Activated B cell treated with CpG ODN at 0.5 μM for 24 hours (primary cell): ENCODE results near the gene GGA1. TPM values are rescaled to one million over a fixed set of nuclear protein-coding genes. Genes with fewer than 3 reads are reported as not detected.
"Not testable (repeated sequence)": the region's sequence is repeated elsewhere in the genome, so short reads cannot be mapped to it uniquely, and the experiment has no call there.

Experiments
- ATAC-seq: fragments of 200-7000 bp; cut with Tn5 transposase; one replicate; pipeline ENCODE4 v1.10.0; 2021; ENCODE audit warnings: low read depth, mild to moderate bottlenecking, moderate library complexity
- CTCF ChIA-PET: fragments of 350-600 bp; sonication (Branson Sonifier 250); formaldehyde crosslinking; loops from one replicate; lab custom pipeline; 2021; ENCODE audit warnings: antibody characterized with exemption; lab: Charles Lee
- POLR2A ChIA-PET: fragments of 350-600 bp; sonication (Branson Sonifier 250); formaldehyde crosslinking; loops from one replicate; lab custom pipeline; 2021; ENCODE audit warnings: antibody characterized with exemption; lab: Charles Lee
- DNase-seq: peaks from one replicate; pipeline ENCODE4 v3.0.0; 2022
- H3K27ac Mint-ChIP-seq: one replicate; pipeline ENCODE4 v1.8.0; 2020; ENCODE audit warnings: mixed read lengths
- H3K27me3 Mint-ChIP-seq: one replicate; pipeline ENCODE4 v1.8.0; 2021; ENCODE audit warnings: mixed read lengths
- H3K36me3 Mint-ChIP-seq: one replicate; pipeline ENCODE4 v1.8.0; 2021; ENCODE audit warnings: low read depth, mixed read lengths
- H3K4me1 Mint-ChIP-seq: one replicate; pipeline ENCODE4 v1.8.0; 2021; ENCODE audit warnings: mixed read lengths
- H3K4me3 Mint-ChIP-seq: one replicate; pipeline ENCODE4 v1.8.0; 2020; ENCODE audit warnings: mild to moderate bottlenecking, mixed read lengths
- H3K9me3 Mint-ChIP-seq: one replicate; pipeline ENCODE4 v1.8.0; 2020; ENCODE audit warnings: mixed read lengths
- CTCF ChIP-seq: fragments of 200-600 bp; IDR thresholded peaks from one replicate; pipeline ENCODE4 v1.8.0; 2022; ENCODE audit warnings: antibody characterized with exemption, mild to moderate bottlenecking
- intact Hi-C: fragments of 100-400 bp; cut with micrococcal nuclease; formaldehyde crosslinking; loops from one replicate; pipeline ENCODE4 v1.15.1; 2024
- total RNA-seq: library from RNA; stranded (reverse); gene quantifications from 2 replicates; pipeline ENCODE4 v1.2.3, GENCODE V29; 2022

GGA1 gene
- total RNA-seq, 1 donor from 2014 or later, result 126 TPM

- no peak for TF ChIP-seq CTCF
- H3K9me3 Mint-ChIP-seq, result no peaks in the 10 kb centered on the region
- peaks cover 46% of the 10 kb centered on the region for H3K36me3 Mint-ChIP-seq
- intact Hi-C loops, result no loop called here
- ATAC-seq (no peak), DNase-seq (no peak)
- no peaks in the 10 kb centered on the region for H3K27me3 Mint-ChIP-seq
- H3K27ac Mint-ChIP-seq, result no peak overlapping the region
- no peak overlapping the region for H3K4me3 Mint-ChIP-seq
- ChIA-PET POLR2A (interaction anchor here (0.5 to 1.1 kb wide), 6 partner anchors 11 to 102 kb away, joined by 3 to 5 read pairs (median 4); partner anchors contain the start of gene GGA1), CTCF (no interaction called here)
- peaks cover 16% of the 10 kb centered on the region for H3K4me1 Mint-ChIP-seq
Measured at GRCh38 chr22:37654563-37655251, 46.1 kb downstream of the GGA1 start.

- Mint-ChIP-seq H3K4me1 (peaks cover 21% of the 10 kb centered on the region), H3K4me3 (no peak overlapping the region), H3K27me3 (no peaks in the 10 kb centered on the region), H3K9me3 (no peaks in the 10 kb centered on the region), H3K36me3 (peaks cover 41% of the 10 kb centered on the region), H3K27ac (no peak overlapping the region)
- no peak for ATAC-seq
- TF ChIP-seq CTCF, result no peak
- intact Hi-C loops, result no loop called here
- DNase-seq, result no peak
- ChIA-PET CTCF (interaction anchor here (4.9 kb wide), 1 partner anchor 12 kb away, joined by 58 read pairs; no protein-coding TSS in a partner anchor), POLR2A (interaction anchor here (0.7 to 1.0 kb wide), 3 partner anchors 12 to 47 kb away, joined by 3 to 5 read pairs (median 5); partner anchors contain the start of gene GGA1)
Measured at GRCh38 chr22:37655252-37655563, 46.6 kb downstream of the GGA1 start.

DNA sequence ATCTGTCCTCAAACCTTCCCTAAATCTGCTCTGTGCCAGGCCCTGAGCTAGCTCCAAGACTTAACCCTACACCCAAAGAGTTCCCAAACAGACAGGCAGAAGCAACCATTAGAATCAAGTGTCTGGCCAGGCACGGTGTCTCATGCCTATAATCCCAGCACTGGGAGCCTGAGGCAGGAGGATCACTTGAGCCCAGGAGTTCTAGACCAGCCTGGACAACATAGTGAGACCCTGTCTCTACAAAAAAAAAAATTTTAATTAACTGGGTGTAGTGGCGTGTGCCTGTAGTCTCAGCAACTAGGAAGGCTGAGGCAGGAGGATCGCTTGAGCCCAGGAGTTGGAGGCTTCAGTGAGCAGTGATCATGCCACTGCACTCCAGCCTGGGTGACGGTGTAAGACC is 47.9 kb downstream of the GGA1 start:
- H3K9me3 Mint-ChIP-seq, intact Hi-C loops, H3K4me3 Mint-ChIP-seq, ATAC-seq, DNase-seq, H3K27me3 Mint-ChIP-seq: not testable (repeated sequence)
- ChIA-PET CTCF (interaction anchor here (4.9 kb wide), 1 partner anchor 14 kb away, joined by 58 read pairs; no protein-coding TSS in a partner anchor), POLR2A (interaction anchor here (0.6 to 5.7 kb wide), 9 partner anchors 8 to 413 kb away, joined by 3 to 65 read pairs (median 7); partner anchors contain the start of genes GGA1 and NOL12)
- Mint-ChIP-seq H3K4me1 (peaks cover 35% of the 10 kb centered on the region), H3K27ac (peak overlapping the region; percentile 41), H3K36me3 (peaks cover 31% of the 10 kb centered on the region)

DNA sequence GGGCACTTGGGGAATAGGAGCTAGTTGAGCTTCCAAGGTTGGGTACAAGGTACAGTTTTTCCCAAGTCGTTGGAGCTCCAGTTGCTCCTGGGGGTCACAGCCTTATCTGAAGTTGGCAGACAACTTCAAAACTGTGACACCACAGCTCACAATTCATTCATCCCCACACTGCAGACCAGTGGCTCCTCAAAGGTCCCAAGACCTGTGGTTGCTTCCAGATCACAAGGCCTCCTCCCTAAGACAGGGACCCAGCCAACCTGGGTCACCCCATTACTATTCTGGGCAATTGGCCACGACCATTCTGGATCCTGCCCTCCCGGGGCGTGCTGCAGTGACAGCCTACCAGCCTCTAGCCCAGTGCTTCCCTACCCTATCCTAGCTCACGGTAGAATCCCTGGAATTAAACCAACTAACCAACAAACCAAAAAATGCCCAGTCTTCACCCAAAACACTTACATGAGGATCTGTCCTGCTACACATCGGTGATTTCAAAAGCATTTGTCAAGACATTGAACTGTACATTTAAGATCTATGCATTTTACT is 49.0 kb downstream of the GGA1 start:
- intact Hi-C loops, result loop anchor here (1.0 kb wide), 5 partner anchors 14 to 49 kb away; partner anchors contain the start of genes GGA1 and NOL12
- ATAC-seq (no peak), DNase-seq (no peak)
- ChIA-PET POLR2A (interaction anchor here (0.5 to 8.0 kb wide), 19 partner anchors 9 to 1024 kb away, joined by 3 to 181 read pairs (median 12); partner anchors contain the start of genes ANKRD54, GGA1, IFT27 and LGALS1), CTCF (interaction anchor here (0.9 to 5.4 kb wide), 12 partner anchors 15 to 308 kb away, joined by 3 to 107 read pairs (median 4); partner anchors contain the start of genes C22orf23, LGALS1, NOL12 and POLR2F)
- peak overlapping the region; percentile 93 for H3K4me3 Mint-ChIP-seq
- peaks cover 44% of the 10 kb centered on the region for H3K4me1 Mint-ChIP-seq
- peak overlapping the region; percentile 99 for H3K27ac Mint-ChIP-seq
- no peaks in the 10 kb centered on the region for H3K9me3 Mint-ChIP-seq
- TF ChIP-seq CTCF, result no peak
- peaks cover 31% of the 10 kb centered on the region for H3K36me3 Mint-ChIP-seq
- no peaks in the 10 kb centered on the region for H3K27me3 Mint-ChIP-seq

- H3K36me3 Mint-ChIP-seq, result peaks cover 24% of the 10 kb centered on the region
- DNase-seq, result peak; percentile 96
- intact Hi-C loops, result loop anchor here (1.0 kb wide), 5 partner anchors 15 to 50 kb away; partner anchors contain the start of genes GGA1 and NOL12
- CTCF ChIA-PET, result interaction anchor here (0.9 to 5.4 kb wide), 13 partner anchors 15 to 307 kb away, joined by 3 to 107 read pairs (median 4); partner anchors contain the start of genes C22orf23, LGALS1, NOL12 and POLR2F
- no peaks in the 10 kb centered on the region for H3K27me3 Mint-ChIP-seq
- ATAC-seq, result peak; percentile 92
- no peak for TF ChIP-seq CTCF
- H3K9me3 Mint-ChIP-seq, result no peaks in the 10 kb centered on the region
- H3K27ac Mint-ChIP-seq, result peak within 1 kb of the TSS; percentile 99
- peaks cover 47% of the 10 kb centered on the region for H3K4me1 Mint-ChIP-seq
- peak within 1 kb of the TSS; percentile 93 for H3K4me3 Mint-ChIP-seq
- POLR2A ChIA-PET, result interaction anchor here (0.5 to 8.0 kb wide), 20 partner anchors 9 to 1862 kb away, joined by 3 to 181 read pairs (median 10); partner anchors contain the start of genes ANKRD54, ATF4, GGA1 and GTPBP1
Measured at GRCh38 chr22:37658133-37659065, 49.8 kb downstream of the GGA1 start, which contains the start of gene PDXP. Gene PDXP, plus strand, starts transcription at chr22:37658723. Its CDS starts 60 bp downstream, at chr22:37658783.
